HEK293 (cell line): ENCODE data around the gene CACNB4.
A peak's percentile ranks its signal among the peaks of the same experiment; 100 is the strongest.

Experiments used
- CTCF ChIA-PET: fragments of 350-600 bp; formaldehyde crosslinking; extraction: SDS; loops from one replicate; lab custom pipeline; 2021; ENCODE audit warnings: antibody characterized with exemption; lab: Yijun Ruan, JAX
- POLR2A ChIA-PET: fragments of 300-600 bp; formaldehyde crosslinking; extraction: SDS; loops from one replicate; lab custom pipeline; 2020; ENCODE audit warnings: antibody characterized with exemption, inconsistent platforms; lab: Yijun Ruan, JAX
- H3K27ac ChIP-seq: fragments of 200-500 bp; sonication (Bioruptor generic); 2 replicates; pipeline ENCODE4 v1.5.1; 2014; ENCODE audit warnings: low read depth, low read length, control low read depth, inconsistent platforms; ENCODE audit errors: extremely low read depth
- H3K36me3 ChIP-seq, 2 experiments: fragments of 200-500 bp in 1 of 2; sonication (Bioruptor generic) in 1 of 2; 1 replicate in 1 of 2; 2 replicates in 1 of 2; pipeline ENCODE4 v1.5.1; 2014 to 2017; ENCODE audit warnings: inconsistent platforms in 2 of 2, low read length in 2 of 2; ENCODE audit not compliant: control insufficient read depth in 2 of 2, insufficient read depth in 1 of 2
- H3K4me1 ChIP-seq: fragments of 200-500 bp; sonication (Bioruptor generic); 2 replicates; pipeline ENCODE4 v1.5.1; 2014; ENCODE audit warnings: mild to moderate bottlenecking, low read length, inconsistent platforms; ENCODE audit not compliant: control insufficient read depth, insufficient read depth
- H3K4me3 ChIP-seq: 2 replicates; pipeline ENCODE4 v1.5.1; 2011; ENCODE audit warnings: low read depth, mild to moderate bottlenecking, control low read depth, low read length, moderate library complexity
- H3K9me3 ChIP-seq: fragments of 200-500 bp; sonication (Bioruptor generic); 2 replicates; pipeline ENCODE4 v1.5.1; 2014; ENCODE audit warnings: low read depth, low read length, inconsistent platforms; ENCODE audit not compliant: control insufficient read depth, insufficient read depth
- ATF2 ChIP-seq: fragments of 450-650 bp; formaldehyde crosslinking; IDR thresholded peaks from 2 replicates; pipeline ENCODE4 v1.5.1; 2016; ENCODE audit warnings: missing biosample characterization, missing genetic modification characterization, low read depth
- FEZF1 ChIP-seq: fragments of 450-650 bp; formaldehyde crosslinking; IDR thresholded peaks from 2 replicates; pipeline ENCODE4 v1.5.1; 2016; ENCODE audit warnings: missing biosample characterization, missing genetic modification characterization
- GLIS1 ChIP-seq: fragments of 450-650 bp; formaldehyde crosslinking; IDR thresholded peaks from 2 replicates; pipeline ENCODE4 v1.5.1; 2016; ENCODE audit warnings: missing biosample characterization, missing genetic modification characterization
- HOXA7 ChIP-seq: sonication (generic); formaldehyde crosslinking; IDR thresholded peaks from 2 replicates; pipeline ENCODE4 v1.8.1; 2022; ENCODE audit warnings: missing genetic modification reagents, borderline replicate concordance
- IKZF3 ChIP-seq: fragments of 450-650 bp; IDR thresholded peaks from 2 replicates; pipeline ENCODE4 v1.5.0; 2018; ENCODE audit warnings: missing biosample characterization, mild to moderate bottlenecking, missing genetic modification characterization, moderate library complexity
- OSR2 ChIP-seq: fragments of 450-650 bp; formaldehyde crosslinking; IDR thresholded peaks from 2 replicates; pipeline ENCODE4 v1.5.1; 2016; ENCODE audit warnings: missing biosample characterization, missing genetic modification characterization
- PBX3 ChIP-seq: sonication (generic); formaldehyde crosslinking; IDR thresholded peaks from 2 replicates; pipeline ENCODE4 v1.8.1; 2022; ENCODE audit warnings: mild to moderate bottlenecking, moderate library complexity, missing genetic modification reagents
- PRDM6 ChIP-seq: fragments of 450-650 bp; formaldehyde crosslinking; IDR thresholded peaks from 2 replicates; pipeline ENCODE4 v1.5.1; 2017; ENCODE audit warnings: missing biosample characterization, missing genetic modification characterization
- SCRT1 ChIP-seq: fragments of 450-650 bp; formaldehyde crosslinking; IDR thresholded peaks from 2 replicates; pipeline ENCODE4 v1.5.1; 2016; ENCODE audit warnings: missing biosample characterization, missing genetic modification characterization, borderline replicate concordance
- SCRT2 ChIP-seq: fragments of 450-650 bp; formaldehyde crosslinking; IDR thresholded peaks from 2 replicates; pipeline ENCODE4 v1.5.1; 2016; ENCODE audit warnings: missing biosample characterization, missing genetic modification characterization
- ZBTB6 ChIP-seq: fragments of 450-650 bp; formaldehyde crosslinking; IDR thresholded peaks from 2 replicates; pipeline ENCODE4 v1.5.1; 2017; ENCODE audit warnings: missing biosample characterization, missing genetic modification characterization
- ZBTB8A ChIP-seq: fragments of 450-650 bp; formaldehyde crosslinking; IDR thresholded peaks from 2 replicates; pipeline ENCODE4 v1.5.1; 2016; ENCODE audit warnings: missing biosample characterization, missing genetic modification characterization
- ZNF10 ChIP-seq: fragments of 450-650 bp; formaldehyde crosslinking; IDR thresholded peaks from 2 replicates; pipeline ENCODE4 v1.5.1; 2017; ENCODE audit warnings: missing biosample characterization, missing genetic modification characterization
- ZNF175 ChIP-seq: fragments of 450-650 bp; formaldehyde crosslinking; IDR thresholded peaks from 2 replicates; pipeline ENCODE4 v1.5.1; 2016; ENCODE audit warnings: missing biosample characterization, missing genetic modification characterization
- ZNF311 ChIP-seq: fragments of 450-650 bp; formaldehyde crosslinking; IDR thresholded peaks from 2 replicates; pipeline ENCODE4 v1.5.1; 2017; ENCODE audit warnings: missing biosample characterization, missing genetic modification characterization, borderline replicate concordance
- ZNF423 ChIP-seq: fragments of 450-650 bp; formaldehyde crosslinking; IDR thresholded peaks from 2 replicates; pipeline ENCODE4 v1.5.1; 2016; ENCODE audit warnings: missing biosample characterization, missing genetic modification characterization
- ZNF624 ChIP-seq: fragments of 450-650 bp; formaldehyde crosslinking; IDR thresholded peaks from 2 replicates; pipeline ENCODE4 v1.5.1; 2017; ENCODE audit warnings: missing biosample characterization, missing genetic modification characterization
- ZNF629 ChIP-seq: fragments of 450-650 bp; formaldehyde crosslinking; IDR thresholded peaks from 2 replicates; pipeline ENCODE4 v1.5.1; 2017; ENCODE audit warnings: missing biosample characterization, missing genetic modification characterization
- ZNF792 ChIP-seq: fragments of 450-650 bp; formaldehyde crosslinking; IDR thresholded peaks from 2 replicates; pipeline ENCODE4 v1.5.1; 2016; ENCODE audit warnings: missing biosample characterization, missing genetic modification characterization
- ZNF837 ChIP-seq: fragments of 450-650 bp; formaldehyde crosslinking; IDR thresholded peaks from 2 replicates; pipeline ENCODE4 v1.5.1; 2016; ENCODE audit warnings: missing biosample characterization, missing genetic modification characterization
- ZSCAN30 ChIP-seq: fragments of 450-650 bp; IDR thresholded peaks from 2 replicates; pipeline ENCODE4 v1.5.1; 2018; ENCODE audit warnings: missing biosample characterization, mild to moderate bottlenecking, missing genetic modification characterization, moderate library complexity
- TF ChIP-seq, protein P1 (sequence below): fragments of 450-650 bp; formaldehyde crosslinking; optimal IDR thresholded peaks from 2 replicates; pipeline ENCODE3; 2016; ENCODE audit warnings: missing biosample characterization, mild to moderate bottlenecking, missing genetic modification characterization
- TF ChIP-seq, protein P2 (sequence below): fragments of 450-650 bp; formaldehyde crosslinking; IDR thresholded peaks from 2 replicates; pipeline ENCODE4 v1.5.1; 2016; ENCODE audit warnings: missing biosample characterization, missing genetic modification characterization, low read depth
- TF ChIP-seq, protein P3 (sequence below): fragments of 450-650 bp; formaldehyde crosslinking; IDR thresholded peaks from 2 replicates; pipeline ENCODE4 v1.5.1; 2016; ENCODE audit warnings: missing biosample characterization, missing genetic modification characterization

The CACNB4 gene

GRCh38 chr2:151855111-151855510 is 243.7 kb downstream of the CACNB4 start:
- Histone ChIP-seq H3K36me3 (no peaks in the 10 kb centered on the region), H3K9me3 (no peaks in the 10 kb centered on the region)
- no peak for TF ChIP-seq ZNF837
- TF ChIP-seq ZNF423 (tag by site-specific recombination): no peak
- no peak for TF ChIP-seq ZNF10
- no peak for TF ChIP-seq ZNF629 (tag by site-specific recombination)
- TF ChIP-seq ZBTB6 (tag by site-specific recombination): no peak
- no peak for TF ChIP-seq ZBTB8A (tag by site-specific recombination)
- TF ChIP-seq OSR2 (tag by site-specific recombination): no peak
- TF ChIP-seq, all 188 proteins: peak for 0
- ChIA-PET POLR2A (no interaction called here), CTCF (interaction anchor here (1.0 to 1.9 kb wide), 2 partner anchors 25 to 170 kb away, joined by 3 to 5 read pairs; no protein-coding TSS in a partner anchor)
- peaks cover 24% of the 10 kb centered on the region for H3K4me1 ChIP-seq
- no peak overlapping the region for H3K27ac ChIP-seq
- no peak overlapping the region for H3K4me3 ChIP-seq

GRCh38 chr2:151853070-151853758 is 245.6 kb downstream of the CACNB4 start:
- POLR2A ChIA-PET: no interaction called here
- Histone ChIP-seq H3K4me1 (peaks cover 30% of the 10 kb centered on the region), H3K36me3 (no peaks in the 10 kb centered on the region), H3K9me3 (no peaks in the 10 kb centered on the region), H3K4me3 (no peak overlapping the region), H3K27ac (no peak overlapping the region)
- CTCF ChIA-PET: interaction anchor here (0.6 to 1.0 kb wide), 3 partner anchors 38 to 172 kb away, joined by 3 read pairs; no protein-coding TSS in a partner anchor
- TF ChIP-seq FEZF1 (tag by site-specific recombination) (peak; percentile 60; the same call in 1 of the 2 replicates), PBX3 (CRISPR knock-in tag) (no peak), GLIS1 (tag by site-specific recombination) (peak; percentile 57), SCRT2 (tag by site-specific recombination) (peak; percentile 85), ZNF175 (tag by site-specific recombination) (no peak), IKZF3 (tag by site-specific recombination) (no peak), ATF2 (peak; percentile 77), PRDM6 (tag by site-specific recombination) (peak; percentile 78), HOXA7 (CRISPR knock-in tag) (no peak), ZNF792 (no peak), ZNF311 (tag by site-specific recombination) (no peak), SCRT1 (tag by site-specific recombination) (peak; percentile 75; the same call in 1 of the 2 replicates), ZNF624 (tag by site-specific recombination) (no peak), ZSCAN30 (tag by site-specific recombination) (0 out of 2 replicates have a peak, but pooled peaks have one; percentile 14), ZNF629 (tag by site-specific recombination) (peak; percentile 69)
- TF ChIP-seq, protein P1, sequence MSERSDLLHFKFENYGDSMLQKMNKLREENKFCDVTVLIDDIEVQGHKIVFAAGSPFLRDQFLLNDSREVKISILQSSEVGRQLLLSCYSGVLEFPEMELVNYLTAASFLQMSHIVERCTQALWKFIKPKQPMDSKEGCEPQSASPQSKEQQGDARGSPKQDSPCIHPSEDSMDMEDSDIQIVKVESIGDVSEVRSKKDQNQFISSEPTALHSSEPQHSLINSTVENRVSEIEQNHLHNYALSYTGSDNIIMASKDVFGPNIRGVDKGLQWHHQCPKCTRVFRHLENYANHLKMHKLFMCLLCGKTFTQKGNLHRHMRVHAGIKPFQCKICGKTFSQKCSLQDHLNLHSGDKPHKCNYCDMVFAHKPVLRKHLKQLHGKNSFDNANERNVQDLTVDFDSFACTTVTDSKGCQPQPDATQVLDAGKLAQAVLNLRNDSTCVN: no peak
- TF ChIP-seq, protein P2, sequence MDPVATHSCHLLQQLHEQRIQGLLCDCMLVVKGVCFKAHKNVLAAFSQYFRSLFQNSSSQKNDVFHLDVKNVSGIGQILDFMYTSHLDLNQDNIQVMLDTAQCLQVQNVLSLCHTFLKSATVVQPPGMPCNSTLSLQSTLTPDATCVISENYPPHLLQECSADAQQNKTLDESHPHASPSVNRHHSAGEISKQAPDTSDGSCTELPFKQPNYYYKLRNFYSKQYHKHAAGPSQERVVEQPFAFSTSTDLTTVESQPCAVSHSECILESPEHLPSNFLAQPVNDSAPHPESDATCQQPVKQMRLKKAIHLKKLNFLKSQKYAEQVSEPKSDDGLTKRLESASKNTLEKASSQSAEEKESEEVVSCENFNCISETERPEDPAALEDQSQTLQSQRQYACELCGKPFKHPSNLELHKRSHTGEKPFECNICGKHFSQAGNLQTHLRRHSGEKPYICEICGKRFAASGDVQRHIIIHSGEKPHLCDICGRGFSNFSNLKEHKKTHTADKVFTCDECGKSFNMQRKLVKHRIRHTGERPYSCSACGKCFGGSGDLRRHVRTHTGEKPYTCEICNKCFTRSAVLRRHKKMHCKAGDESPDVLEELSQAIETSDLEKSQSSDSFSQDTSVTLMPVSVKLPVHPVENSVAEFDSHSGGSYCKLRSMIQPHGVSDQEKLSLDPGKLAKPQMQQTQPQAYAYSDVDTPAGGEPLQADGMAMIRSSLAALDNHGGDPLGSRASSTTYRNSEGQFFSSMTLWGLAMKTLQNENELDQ (tag by site-specific recombination): no peak
- TF ChIP-seq, protein P3, sequence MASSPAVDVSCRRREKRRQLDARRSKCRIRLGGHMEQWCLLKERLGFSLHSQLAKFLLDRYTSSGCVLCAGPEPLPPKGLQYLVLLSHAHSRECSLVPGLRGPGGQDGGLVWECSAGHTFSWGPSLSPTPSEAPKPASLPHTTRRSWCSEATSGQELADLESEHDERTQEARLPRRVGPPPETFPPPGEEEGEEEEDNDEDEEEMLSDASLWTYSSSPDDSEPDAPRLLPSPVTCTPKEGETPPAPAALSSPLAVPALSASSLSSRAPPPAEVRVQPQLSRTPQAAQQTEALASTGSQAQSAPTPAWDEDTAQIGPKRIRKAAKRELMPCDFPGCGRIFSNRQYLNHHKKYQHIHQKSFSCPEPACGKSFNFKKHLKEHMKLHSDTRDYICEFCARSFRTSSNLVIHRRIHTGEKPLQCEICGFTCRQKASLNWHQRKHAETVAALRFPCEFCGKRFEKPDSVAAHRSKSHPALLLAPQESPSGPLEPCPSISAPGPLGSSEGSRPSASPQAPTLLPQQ (tag by site-specific recombination): no peak
